ENCODE results near the gene IFNG. TPM values are rescaled to one million over a fixed set of nuclear protein-coding genes. Genes with fewer than 3 reads are reported as not detected.

IFNG gene
- total and polyA plus RNA-seq, 4 experiments from 2014 or later, result 0.55 to 3.0 (median 1.8) TPM

DNA sequence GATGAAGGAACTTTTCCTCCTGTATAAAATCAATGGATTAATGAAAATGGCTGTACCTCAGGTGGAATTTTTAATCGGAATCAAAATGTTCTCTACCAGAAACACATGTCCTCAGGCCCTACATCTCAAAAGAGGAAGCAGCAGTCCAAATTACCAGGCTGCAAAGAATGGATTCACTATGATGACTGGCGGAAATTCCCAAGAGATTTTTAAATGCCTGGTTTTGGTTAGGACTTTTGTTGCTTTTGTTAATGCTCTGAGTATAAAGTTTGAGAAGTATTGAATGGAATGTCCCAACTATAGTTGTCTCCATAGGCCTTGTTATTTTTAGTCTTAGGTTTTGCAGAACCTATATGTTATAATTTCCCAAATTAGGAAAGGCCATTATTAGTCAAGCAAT lies 11.2 kb upstream of the IFNG start:
- H3K9me3 ChIP-seq (ENCODE audit: control insufficient read depth in 1 of 2, low read length in 2 of 2), result no peaks in the 10 kb centered on the region
- Mint-ChIP-seq H3K4me1 (peaks cover 10 to 21% (median 14%) of the 10 kb centered on the region in 4 donors), H3K9me3 (peaks cover 0 to 5% (median 0%) of the 10 kb centered on the region in 8 donors), H3K27ac (no peak overlapping the region), H3K4me3 (no peak overlapping the region), H3K27me3 (no peaks in the 10 kb centered on the region), H3K36me3 (no peaks in the 10 kb centered on the region)
- POLR2A ChIA-PET (ENCODE audit: partially characterized antibody), result no interaction called here
- no peak overlapping the region for H3K27ac ChIP-seq (ENCODE audit: low read depth, low read length)
- H3K4me1 ChIP-seq (ENCODE audit: insufficient read depth, low read length), result peaks cover 10% of the 10 kb centered on the region
- intact Hi-C loops (cut with micrococcal nuclease), result no loop called here
- H3K4me3 ChIP-seq (ENCODE audit: low read length in 2 of 2), result no peak overlapping the region
- no peak for DNase-seq
- CTCF ChIA-PET (ENCODE audit: partially characterized antibody), result interaction anchor here (3.1 kb wide), 1 partner anchor 13 kb away, joined by 18 read pairs; no protein-coding TSS in a partner anchor
- no peaks in the 10 kb centered on the region for H3K36me3 ChIP-seq (ENCODE audit: insufficient read depth, low read length)
- no peaks in the 10 kb centered on the region for H3K27me3 ChIP-seq (ENCODE audit: insufficient read depth, low read length)

DNA sequence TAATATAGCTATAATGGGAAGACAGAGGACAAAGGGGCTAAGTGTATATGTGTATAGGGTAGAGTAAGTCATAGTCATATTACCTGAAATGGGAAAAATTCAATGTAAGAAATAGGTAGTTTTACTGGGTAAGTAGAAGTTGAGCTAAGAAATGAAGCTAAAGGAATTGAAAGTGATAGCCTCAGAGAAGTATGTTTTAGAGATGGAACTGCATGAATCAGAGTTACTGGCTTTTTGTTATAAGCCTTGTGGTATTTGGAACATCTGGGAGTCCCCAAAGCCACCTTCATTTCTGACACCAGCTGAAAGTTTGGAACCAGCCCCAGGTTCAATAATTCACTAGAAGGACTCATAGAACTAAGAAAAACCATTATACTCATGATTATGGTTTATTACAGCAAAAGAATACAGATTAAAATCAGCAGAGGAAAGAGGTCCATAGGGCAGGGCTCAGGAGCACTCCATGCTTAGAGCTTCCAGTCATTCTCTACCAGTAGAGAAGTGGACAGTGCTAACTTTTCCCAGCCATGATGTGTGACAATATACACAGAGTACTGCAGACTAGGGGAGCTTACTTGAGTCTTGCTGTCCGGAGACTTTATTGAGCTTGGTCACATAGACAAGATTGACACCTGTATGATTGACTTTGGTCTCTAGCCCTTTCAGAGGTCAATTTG lies 9.8 kb upstream of the IFNG start:
- intact Hi-C loops (cut with micrococcal nuclease), result no loop called here
- POLR2A ChIA-PET (ENCODE audit: partially characterized antibody), result no interaction called here
- CTCF ChIA-PET (ENCODE audit: partially characterized antibody), result interaction anchor here (0.8 to 2.0 kb wide), 3 partner anchors 11 to 55 kb away, joined by 3 to 9 read pairs (median 4); no protein-coding TSS in a partner anchor
- Histone ChIP-seq H3K9me3 (ENCODE audit: control insufficient read depth in 1 of 2, low read length in 2 of 2) (no peaks in the 10 kb centered on the region), H3K4me1 (ENCODE audit: insufficient read depth, low read length) (no peaks in the 10 kb centered on the region), H3K27me3 (ENCODE audit: insufficient read depth, low read length) (no peaks in the 10 kb centered on the region), H3K4me3 (ENCODE audit: low read length in 2 of 2) (no peak overlapping the region), H3K36me3 (ENCODE audit: insufficient read depth, low read length) (no peaks in the 10 kb centered on the region), H3K27ac (ENCODE audit: low read depth, low read length) (no peak overlapping the region)
- H3K9me3 Mint-ChIP-seq, result no peaks in the 10 kb centered on the region
- no peaks in the 10 kb centered on the region for H3K36me3 Mint-ChIP-seq
- no peak overlapping the region for H3K4me3 Mint-ChIP-seq
- no peak for DNase-seq
- H3K27ac Mint-ChIP-seq, result no peak overlapping the region
- no peaks in the 10 kb centered on the region for H3K27me3 Mint-ChIP-seq
- peaks cover 0 to 7% (median 3%) of the 10 kb centered on the region in 4 donors for H3K4me1 Mint-ChIP-seq

DNA sequence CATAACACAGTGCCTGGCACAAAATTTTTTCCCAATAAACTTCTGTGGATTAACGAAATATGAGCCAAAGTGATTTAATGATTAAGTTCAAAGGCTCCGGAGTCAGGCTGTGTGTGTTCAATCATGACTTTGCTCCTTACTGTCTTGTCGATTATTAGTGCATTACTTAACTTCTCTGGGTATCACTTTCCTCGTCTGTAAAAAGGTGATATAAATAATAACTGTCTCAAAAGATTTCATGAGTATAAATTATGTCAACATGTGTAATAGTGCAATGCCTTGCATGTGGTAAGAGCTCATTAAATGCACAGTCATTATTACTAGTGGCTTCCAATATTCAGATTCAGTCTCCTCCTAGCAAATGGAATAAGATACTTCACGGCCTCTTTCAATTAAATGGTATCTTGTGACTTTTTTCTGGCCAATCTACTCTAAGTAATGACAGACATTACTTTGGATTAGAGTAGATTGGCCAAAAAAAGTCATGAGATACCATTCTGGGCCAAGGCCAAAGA lies 6.8 kb upstream of the IFNG start:
- no peaks in the 10 kb centered on the region for H3K27me3 ChIP-seq (ENCODE audit: insufficient read depth, low read length)
- Mint-ChIP-seq H3K4me1 (peaks cover 3 to 16% (median 6%) of the 10 kb centered on the region in 4 donors), H3K36me3 (no peaks in the 10 kb centered on the region), H3K9me3 (no peaks in the 10 kb centered on the region), H3K27me3 (no peaks in the 10 kb centered on the region), H3K4me3 (no peak overlapping the region), H3K27ac (no peak overlapping the region)
- no peak for DNase-seq
- ChIA-PET POLR2A (ENCODE audit: partially characterized antibody) (interaction anchor here (1.3 kb wide), 1 partner anchor 14 kb away, joined by 4 read pairs; no protein-coding TSS in a partner anchor), CTCF (ENCODE audit: partially characterized antibody) (interaction anchor here (1.4 to 1.5 kb wide), 2 partner anchors 10 to 125 kb away, joined by 3 read pairs; no protein-coding TSS in a partner anchor)
- no peak overlapping the region for H3K4me3 ChIP-seq (ENCODE audit: low read length in 2 of 2)
- intact Hi-C loops (cut with micrococcal nuclease), result no loop called here
- no peak overlapping the region for H3K27ac ChIP-seq (ENCODE audit: low read depth, low read length)
- no peaks in the 10 kb centered on the region for H3K9me3 ChIP-seq (ENCODE audit: control insufficient read depth in 1 of 2, low read length in 2 of 2)
- H3K36me3 ChIP-seq (ENCODE audit: insufficient read depth, low read length), result no peaks in the 10 kb centered on the region
- peaks cover 7% of the 10 kb centered on the region for H3K4me1 ChIP-seq (ENCODE audit: insufficient read depth, low read length)

DNA sequence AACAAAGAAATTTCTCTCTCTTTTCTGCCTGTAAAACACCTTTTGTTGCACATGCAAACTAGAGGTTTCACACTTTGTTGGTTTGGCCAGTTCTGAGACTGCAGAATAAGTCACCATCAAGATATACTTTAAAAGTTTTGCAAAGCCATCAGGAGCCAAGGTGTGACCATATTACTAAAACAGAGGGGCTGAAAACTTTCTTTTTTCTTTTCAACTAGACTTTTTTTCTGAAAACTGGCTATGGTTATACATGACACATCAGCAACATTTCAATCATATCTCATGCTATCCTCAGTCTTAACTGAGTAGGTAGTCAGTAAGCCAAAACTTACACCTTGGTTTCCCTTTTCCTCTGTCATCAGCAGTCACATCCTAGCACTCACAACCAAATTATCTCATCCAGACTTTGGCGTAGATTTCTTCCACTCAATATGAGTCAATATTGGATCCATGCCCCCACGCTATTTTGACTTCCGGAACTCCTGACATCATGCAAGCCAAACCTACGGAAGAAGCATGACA lies 4.1 kb upstream of the IFNG start:
- Histone ChIP-seq H3K4me3 (ENCODE audit: low read length in 2 of 2) (no peak overlapping the region), H3K27ac (ENCODE audit: low read depth, low read length) (no peak overlapping the region), H3K36me3 (ENCODE audit: insufficient read depth, low read length) (no peaks in the 10 kb centered on the region), H3K9me3 (ENCODE audit: control insufficient read depth in 1 of 2, low read length in 2 of 2) (no peaks in the 10 kb centered on the region), H3K4me1 (ENCODE audit: insufficient read depth, low read length) (peaks cover 21% of the 10 kb centered on the region), H3K27me3 (ENCODE audit: insufficient read depth, low read length) (no peaks in the 10 kb centered on the region)
- CTCF ChIA-PET (ENCODE audit: partially characterized antibody), result no interaction called here
- intact Hi-C loops (cut with micrococcal nuclease), result no loop called here
- Mint-ChIP-seq H3K9me3 (no peaks in the 10 kb centered on the region), H3K36me3 (no peaks in the 10 kb centered on the region), H3K4me3 (peak overlapping the region in 4 of 8 donors; percentile 27 to 48 (median 34)), H3K27ac (peak overlapping the region in 2 of 7 donors; percentile 0 to 77), H3K4me1 (peaks cover 10 to 31% (median 16%) of the 10 kb centered on the region in 4 donors), H3K27me3 (no peaks in the 10 kb centered on the region)
- POLR2A ChIA-PET (ENCODE audit: partially characterized antibody), result no interaction called here
- DNase-seq, result no peak

DNA sequence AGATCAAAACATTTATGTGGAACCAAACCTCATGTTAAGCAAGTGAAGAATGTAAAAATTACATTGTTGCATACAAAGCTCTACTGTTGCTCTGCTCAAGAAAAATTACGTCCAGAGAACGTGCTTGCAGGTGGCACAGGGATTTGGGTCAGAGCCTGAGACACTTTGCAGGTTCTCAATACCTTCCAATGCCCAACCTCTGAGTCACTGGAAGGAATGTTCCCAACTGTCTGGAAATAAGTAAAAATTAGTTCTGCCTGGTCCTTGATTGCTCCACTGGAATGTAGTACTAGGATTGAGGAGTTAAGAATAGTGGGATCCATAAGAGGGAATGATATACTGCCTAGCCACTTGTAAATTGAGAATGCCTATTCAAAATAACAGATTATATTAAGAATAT lies 2.8 kb upstream of the IFNG start:
- H3K27me3 Mint-ChIP-seq, result no peaks in the 10 kb centered on the region
- H3K36me3 ChIP-seq (ENCODE audit: insufficient read depth, low read length), result no peaks in the 10 kb centered on the region
- POLR2A ChIA-PET (ENCODE audit: partially characterized antibody), result no interaction called here
- no peak overlapping the region for H3K27ac ChIP-seq (ENCODE audit: low read depth, low read length)
- intact Hi-C loops (cut with micrococcal nuclease), result no loop called here
- H3K36me3 Mint-ChIP-seq, result no peaks in the 10 kb centered on the region
- no peaks in the 10 kb centered on the region for H3K9me3 ChIP-seq (ENCODE audit: control insufficient read depth in 1 of 2, low read length in 2 of 2)
- no peaks in the 10 kb centered on the region for H3K27me3 ChIP-seq (ENCODE audit: insufficient read depth, low read length)
- H3K4me3 ChIP-seq (ENCODE audit: low read length in 2 of 2), result no peak overlapping the region
- H3K4me3 Mint-ChIP-seq, result peak overlapping the region in 1 of 8 donors; percentile 28
- peaks cover 15 to 41% (median 24%) of the 10 kb centered on the region in 4 donors for H3K4me1 Mint-ChIP-seq
- CTCF ChIA-PET (ENCODE audit: partially characterized antibody), result interaction anchor here (1.0 kb wide), 1 partner anchor 9 kb away, joined by 3 read pairs; no protein-coding TSS in a partner anchor
- no peaks in the 10 kb centered on the region for H3K9me3 Mint-ChIP-seq
- peak overlapping the region in 1 of 7 donors; percentile 28 for H3K27ac Mint-ChIP-seq
- H3K4me1 ChIP-seq (ENCODE audit: insufficient read depth, low read length), result peaks cover 33% of the 10 kb centered on the region
- DNase-seq, result no peak

DNA sequence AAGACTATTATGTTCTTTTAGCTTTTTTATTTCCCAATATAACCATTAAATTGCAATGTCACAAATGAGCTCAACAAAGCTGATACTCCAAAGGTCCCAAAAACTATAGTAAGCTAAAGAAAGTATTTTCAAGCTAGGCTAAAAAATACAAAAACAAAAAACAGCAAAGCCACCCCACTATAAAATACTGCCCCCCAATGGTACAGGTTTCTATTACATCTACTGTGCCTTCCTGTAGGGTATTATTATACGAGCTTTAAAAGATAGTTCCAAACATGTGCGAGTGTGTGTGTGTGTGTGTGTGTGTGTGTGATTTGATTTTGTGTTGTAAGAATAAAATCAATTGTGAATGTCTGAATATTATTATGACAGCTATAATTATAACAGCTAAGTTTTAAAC lies 1.1 kb downstream of the IFNG start:
- Mint-ChIP-seq H3K4me1 (peaks cover 14 to 47% (median 28%) of the 10 kb centered on the region in 4 donors), H3K27me3 (no peaks in the 10 kb centered on the region), H3K4me3 (peak overlapping the region; percentile 1 to 75 (median 58)), H3K36me3 (peaks cover 2 to 7% of the 10 kb centered on the region in 2 donors), H3K9me3 (no peaks in the 10 kb centered on the region), H3K27ac (peak overlapping the region in 4 of 7 donors; percentile 13 to 66 (median 42))
- no peaks in the 10 kb centered on the region for H3K36me3 ChIP-seq (ENCODE audit: insufficient read depth, low read length)
- no peak overlapping the region for H3K4me3 ChIP-seq (ENCODE audit: low read length in 2 of 2)
- no peaks in the 10 kb centered on the region for H3K9me3 ChIP-seq (ENCODE audit: control insufficient read depth in 1 of 2, low read length in 2 of 2)
- intact Hi-C loops (cut with micrococcal nuclease), result loop anchor here (1.0 to 2.0 kb wide), 4 partner anchors 16 to 158 kb away; no protein-coding TSS in a partner anchor
- H3K27me3 ChIP-seq (ENCODE audit: insufficient read depth, low read length), result no peaks in the 10 kb centered on the region
- ChIA-PET POLR2A (ENCODE audit: partially characterized antibody) (interaction anchor here (0.7 to 3.4 kb wide), 12 partner anchors 16 to 167 kb away, joined by 3 to 13 read pairs (median 4); no protein-coding TSS in a partner anchor), CTCF (ENCODE audit: partially characterized antibody) (interaction anchor here (0.6 to 5.1 kb wide), 41 partner anchors 9 to 804 kb away, joined by 3 to 104 read pairs (median 5); partner anchors contain the start of gene IFNG-AS1)
- no peak overlapping the region for H3K27ac ChIP-seq (ENCODE audit: low read depth, low read length)
- DNase-seq, result peak; percentile 37 to 63 (median 53)
- H3K4me1 ChIP-seq (ENCODE audit: insufficient read depth, low read length), result peaks cover 42% of the 10 kb centered on the region

DNA sequence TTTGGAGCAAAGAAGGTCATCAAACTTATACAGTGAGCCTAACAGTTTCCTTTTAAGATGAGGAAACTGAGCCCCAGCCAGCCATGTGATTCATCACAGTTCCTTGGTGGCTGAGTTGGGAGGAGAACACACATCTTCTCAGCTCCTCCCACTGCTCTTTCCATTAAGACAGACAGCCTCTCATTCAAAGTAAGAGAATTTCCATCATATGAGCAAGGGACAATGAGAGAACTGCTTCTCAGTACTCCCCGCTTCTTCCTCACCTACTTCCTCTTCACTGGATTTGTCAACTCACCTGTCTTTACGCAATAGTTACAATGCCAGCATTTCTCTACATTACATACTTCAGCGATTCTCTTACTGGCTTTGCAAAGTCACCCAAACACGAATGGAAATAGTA lies 2.2 kb downstream of the IFNG start:
- peak overlapping the region; percentile 4 to 75 (median 43) for H3K4me3 Mint-ChIP-seq
- H3K4me3 ChIP-seq (ENCODE audit: low read length in 2 of 2), result peak overlapping the region in 1 of 2 donors; percentile 15
- no peak for DNase-seq

More for the DNA sequence above, 2.2 kb downstream of the IFNG start:
- Histone ChIP-seq H3K4me1 (ENCODE audit: insufficient read depth, low read length) (peaks cover 42% of the 10 kb centered on the region), H3K9me3 (ENCODE audit: control insufficient read depth in 1 of 2, low read length in 2 of 2) (no peaks in the 10 kb centered on the region), H3K27ac (ENCODE audit: low read depth, low read length) (no peak overlapping the region), H3K27me3 (ENCODE audit: insufficient read depth, low read length) (no peaks in the 10 kb centered on the region), H3K36me3 (ENCODE audit: insufficient read depth, low read length) (no peaks in the 10 kb centered on the region)
- Mint-ChIP-seq H3K4me1 (peaks cover 14 to 37% (median 27%) of the 10 kb centered on the region in 4 donors), H3K27ac (peak overlapping the region in 1 of 7 donors; percentile 25), H3K36me3 (peaks cover 2 to 11% of the 10 kb centered on the region in 2 donors), H3K9me3 (no peaks in the 10 kb centered on the region), H3K27me3 (no peaks in the 10 kb centered on the region)
- CTCF ChIA-PET (ENCODE audit: partially characterized antibody), result interaction anchor here (1.0 to 5.1 kb wide), 23 partner anchors 13 to 803 kb away, joined by 3 to 104 read pairs (median 10); no protein-coding TSS in a partner anchor
- intact Hi-C loops (cut with micrococcal nuclease), result no loop called here
- POLR2A ChIA-PET (ENCODE audit: partially characterized antibody), result interaction anchor here (0.7 to 3.4 kb wide), 6 partner anchors 17 to 531 kb away, joined by 3 to 13 read pairs (median 4); no protein-coding TSS in a partner anchor

Measured in CD4-positive, alpha-beta memory T cell (primary cell).